ENCODE data around the gene SMAD3.

Gene SMAD3

GRCh38 chr15:67199881-67200763 lies 134.7 kb downstream of the SMAD3 start:
- ChIA-PET POLR2A (interaction anchor here (1.5 kb wide), 1 partner anchor 151 kb away, joined by 4 read pairs; no protein-coding TSS in a partner anchor), CTCF (interaction anchor here (0.6 to 1.7 kb wide), 3 partner anchors 14 to 287 kb away, joined by 3 to 6 read pairs (median 3); no protein-coding TSS in a partner anchor)
- TF ChIP-seq IKZF3 (tag by site-specific recombination; IDR thresholded peaks at IDR 0.05) (no peak), ZNF112 (tag by site-specific recombination; IDR thresholded peaks at IDR 0.05) (no peak)
- no peak overlapping the region for H3K4me3 ChIP-seq (ENCODE audit: low read depth, low read length)
- no peaks in the 10 kb centered on the region; the same call in 1 of the 2 replicates for H3K4me1 ChIP-seq (ENCODE audit: control insufficient read depth, insufficient read depth, low read length)
- no peaks in the 10 kb centered on the region for H3K9me3 ChIP-seq (ENCODE audit: control insufficient read depth, insufficient read depth, low read depth, low read length)
- H3K27ac ChIP-seq (ENCODE audit: extremely low read depth, low read depth, low read length) = no peak overlapping the region
- H3K36me3 ChIP-seq (ENCODE audit: control insufficient read depth in 2 of 2, insufficient read depth in 1 of 2, low read length in 2 of 2) = peaks cover 5 to 51% of the 10 kb centered on the region in 2 experiments

- ChIA-PET CTCF (interaction anchor here (0.6 kb wide), 3 partner anchors 19 to 449 kb away, joined by 3 to 4 read pairs (median 3); no protein-coding TSS in a partner anchor), POLR2A (no interaction called here)
- no peaks in the 10 kb centered on the region; the same call in 1 of the 2 replicates for H3K4me1 ChIP-seq (ENCODE audit: control insufficient read depth, insufficient read depth, low read length)
These were observed 135.7 kb downstream of the SMAD3 start for GRCh38 chr15:67201136-67201535.

DNA sequence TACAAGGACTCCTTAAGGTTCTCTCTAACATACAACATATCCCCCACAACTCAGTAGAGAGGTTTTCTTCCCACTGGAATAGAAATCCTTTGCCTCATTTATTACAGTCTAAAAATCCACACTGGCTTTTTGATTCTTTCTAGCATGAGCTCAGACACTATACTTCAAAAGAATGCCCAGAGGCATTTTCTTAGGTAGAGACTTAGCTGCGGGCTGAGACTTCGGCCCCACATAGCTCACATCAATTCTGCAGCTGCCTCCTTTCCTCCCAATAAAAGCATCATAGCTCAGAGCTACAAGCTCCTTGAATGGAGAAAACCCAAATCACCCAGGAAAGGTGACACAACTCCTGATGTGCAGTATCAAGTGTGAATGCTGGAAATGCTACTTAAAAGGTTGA lies 136.7 kb downstream of the SMAD3 start:
- CTCF ChIA-PET = no interaction called here
- Histone ChIP-seq H3K9me3 (ENCODE audit: control insufficient read depth, insufficient read depth, low read depth, low read length) (no peaks in the 10 kb centered on the region), H3K27ac (ENCODE audit: extremely low read depth, low read depth, low read length) (no peak overlapping the region), H3K36me3 (ENCODE audit: control insufficient read depth in 2 of 2, insufficient read depth in 1 of 2, low read length in 2 of 2) (peaks cover 5 to 59% of the 10 kb centered on the region in 2 experiments; a peak in 2 of 3 replicates), H3K4me3 (ENCODE audit: low read depth, low read length) (no peak overlapping the region), H3K4me1 (ENCODE audit: control insufficient read depth, insufficient read depth, low read length) (no peaks in the 10 kb centered on the region; the same call in 1 of the 2 replicates)
- POLR2A ChIA-PET = no interaction called here
- TF ChIP-seq, protein P1, sequence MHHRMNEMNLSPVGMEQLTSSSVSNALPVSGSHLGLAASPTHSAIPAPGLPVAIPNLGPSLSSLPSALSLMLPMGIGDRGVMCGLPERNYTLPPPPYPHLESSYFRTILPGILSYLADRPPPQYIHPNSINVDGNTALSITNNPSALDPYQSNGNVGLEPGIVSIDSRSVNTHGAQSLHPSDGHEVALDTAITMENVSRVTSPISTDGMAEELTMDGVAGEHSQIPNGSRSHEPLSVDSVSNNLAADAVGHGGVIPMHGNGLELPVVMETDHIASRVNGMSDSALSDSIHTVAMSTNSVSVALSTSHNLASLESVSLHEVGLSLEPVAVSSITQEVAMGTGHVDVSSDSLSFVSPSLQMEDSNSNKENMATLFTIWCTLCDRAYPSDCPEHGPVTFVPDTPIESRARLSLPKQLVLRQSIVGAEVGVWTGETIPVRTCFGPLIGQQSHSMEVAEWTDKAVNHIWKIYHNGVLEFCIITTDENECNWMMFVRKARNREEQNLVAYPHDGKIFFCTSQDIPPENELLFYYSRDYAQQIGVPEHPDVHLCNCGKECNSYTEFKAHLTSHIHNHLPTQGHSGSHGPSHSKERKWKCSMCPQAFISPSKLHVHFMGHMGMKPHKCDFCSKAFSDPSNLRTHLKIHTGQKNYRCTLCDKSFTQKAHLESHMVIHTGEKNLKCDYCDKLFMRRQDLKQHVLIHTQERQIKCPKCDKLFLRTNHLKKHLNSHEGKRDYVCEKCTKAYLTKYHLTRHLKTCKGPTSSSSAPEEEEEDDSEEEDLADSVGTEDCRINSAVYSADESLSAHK (tag by site-specific recombination; IDR thresholded peaks at IDR 0.05) = no peak
- TF ChIP-seq ZNF837 (tag by site-specific recombination; IDR thresholded peaks at IDR 0.05) (no peak), ZNF670 (tag by site-specific recombination; IDR thresholded peaks at IDR 0.05; ENCODE audit: low read depth) (no peak), ZNF488 (tag by site-specific recombination; IDR thresholded peaks at IDR 0.05) (no peak)
- TF ChIP-seq, protein P2, sequence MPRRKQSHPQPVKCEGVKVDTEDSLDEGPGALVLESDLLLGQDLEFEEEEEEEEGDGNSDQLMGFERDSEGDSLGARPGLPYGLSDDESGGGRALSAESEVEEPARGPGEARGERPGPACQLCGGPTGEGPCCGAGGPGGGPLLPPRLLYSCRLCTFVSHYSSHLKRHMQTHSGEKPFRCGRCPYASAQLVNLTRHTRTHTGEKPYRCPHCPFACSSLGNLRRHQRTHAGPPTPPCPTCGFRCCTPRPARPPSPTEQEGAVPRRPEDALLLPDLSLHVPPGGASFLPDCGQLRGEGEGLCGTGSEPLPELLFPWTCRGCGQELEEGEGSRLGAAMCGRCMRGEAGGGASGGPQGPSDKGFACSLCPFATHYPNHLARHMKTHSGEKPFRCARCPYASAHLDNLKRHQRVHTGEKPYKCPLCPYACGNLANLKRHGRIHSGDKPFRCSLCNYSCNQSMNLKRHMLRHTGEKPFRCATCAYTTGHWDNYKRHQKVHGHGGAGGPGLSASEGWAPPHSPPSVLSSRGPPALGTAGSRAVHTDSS (tag by site-specific recombination; IDR thresholded peaks at IDR 0.05) = no peak

More at GRCh38 chr15:67201136-67201535, 135.7 kb downstream of the SMAD3 start:
- TF ChIP-seq ZNF394 (tag by site-specific recombination; IDR thresholded peaks at IDR 0.05; ENCODE audit: borderline replicate concordance) = no peak
- H3K36me3 ChIP-seq (ENCODE audit: control insufficient read depth in 2 of 2, insufficient read depth in 1 of 2, low read length in 2 of 2) = peaks cover 5 to 55% of the 10 kb centered on the region in 2 experiments
- no peaks in the 10 kb centered on the region for H3K9me3 ChIP-seq (ENCODE audit: control insufficient read depth, insufficient read depth, low read depth, low read length)
- H3K27ac ChIP-seq (ENCODE audit: extremely low read depth, low read depth, low read length) = no peak overlapping the region
- no peak overlapping the region for H3K4me3 ChIP-seq (ENCODE audit: low read depth, low read length)

- POLR2A ChIA-PET = no interaction called here
These were observed 137.6 kb downstream of the SMAD3 start for GRCh38 chr15:67202991-67203390.

More at GRCh38 chr15:67202991-67203390, 137.6 kb downstream of the SMAD3 start:
- peaks cover 5 to 62% of the 10 kb centered on the region in 2 experiments; a peak in 2 of 3 replicates for H3K36me3 ChIP-seq (ENCODE audit: control insufficient read depth in 2 of 2, insufficient read depth in 1 of 2, low read length in 2 of 2)
- 0 out of 2 replicates have a peak, but pooled peaks have one; percentile 3 for TF ChIP-seq SCRT2 (tag by site-specific recombination; IDR thresholded peaks at IDR 0.05)
- no peak for TF ChIP-seq ZNF510 (tag by site-specific recombination; IDR thresholded peaks at IDR 0.05; ENCODE audit: insufficient replicate concordance)
- CTCF ChIA-PET = interaction anchor here (0.7 to 0.8 kb wide), 2 partner anchors 18 to 19 kb away, joined by 3 read pairs; no protein-coding TSS in a partner anchor
- no peaks in the 10 kb centered on the region for H3K9me3 ChIP-seq (ENCODE audit: control insufficient read depth, insufficient read depth, low read depth, low read length)
- no peaks in the 10 kb centered on the region for H3K4me1 ChIP-seq (ENCODE audit: control insufficient read depth, insufficient read depth, low read length)
- no peak overlapping the region for H3K27ac ChIP-seq (ENCODE audit: extremely low read depth, low read depth, low read length)
- H3K4me3 ChIP-seq (ENCODE audit: low read depth, low read length) = no peak overlapping the region
